Measurements from ENCODE around the gene PAPLN. TPM values are rescaled to one million over a fixed set of nuclear protein-coding genes. Genes with fewer than 3 reads are reported as not detected.

Gene PAPLN
- total RNA-seq, 1 experiment from 2014 or later: 9.6 TPM

GRCh38 chr14:73233564-73233963 lies 3.7 kb upstream of the PAPLN start (continued):
- TF ChIP-seq SRF (IDR thresholded peaks at IDR 0.05; ENCODE audit: low read depth) (no peak), ZNF274 (IDR thresholded peaks at IDR 0.05; ENCODE audit: low read depth, low read length) (no peak)

- H2AFZ ChIP-seq (ENCODE audit: low read depth, low read length, poor library complexity, severe bottlenecking): no peak overlapping the region
- intact Hi-C loops (cut with micrococcal nuclease): no loop called here
- no peaks in the 10 kb centered on the region for H3K9me2 ChIP-seq (ENCODE audit: insufficient read depth)
- RAD21 ChIA-PET (ENCODE audit: low non-redundant PET in 1 of 2, low total read pairs in 2 of 2, uncharacterized antibody in 2 of 2, unreplicated experiment in 2 of 2): no interaction called here
- no peak overlapping the region for H3K4me3 ChIP-seq (replicated peaks in 1 of 2; ENCODE audit: low read depth in 1 of 2, low read length in 2 of 2)
- no peak for ATAC-seq
- H4K20me1 ChIP-seq (ENCODE audit: insufficient read depth): no peaks in the 10 kb centered on the region
- H3K27ac ChIP-seq (ENCODE audit: low read depth, low read length): no peak overlapping the region
- CTCF ChIA-PET: no interaction called here
- no peaks in the 10 kb centered on the region for H3K36me3 ChIP-seq (ENCODE audit: control insufficient read depth in 1 of 2, insufficient read depth in 2 of 2, low read length in 2 of 2)
- H3K27me3 ChIP-seq (ENCODE audit: insufficient read depth, low read length): 0 out of 2 replicates have a peak, but pooled peaks cover 14% of the 10 kb centered on the region
- no peak overlapping the region for H3K9ac ChIP-seq (ENCODE audit: low read length)
- no peaks in the 10 kb centered on the region for H3K79me2 ChIP-seq (ENCODE audit: insufficient read depth, low read length)
- no peak overlapping the region for H3K4me2 ChIP-seq (ENCODE audit: low read length)
- no peak for DNase-seq (ENCODE audit: low read depth, low spot score)
- TF ChIP-seq TCF7L2 (IDR thresholded peaks at IDR 0.05; ENCODE audit: borderline replicate concordance, extremely low read depth, insufficient read depth, insufficient read length) (no peak), POLR2AphosphoS5 (IDR thresholded peaks at IDR 0.05; ENCODE audit: low read depth, low read length) (no peak), ELF1 (IDR thresholded peaks at IDR 0.05; ENCODE audit: borderline replicate concordance, low read depth) (no peak), SP1 (IDR thresholded peaks at IDR 0.05; ENCODE audit: low read depth) (no peak), SIN3A (IDR thresholded peaks at IDR 0.05; ENCODE audit: low read depth) (no peak), YY1 (IDR thresholded peaks at IDR 0.05; ENCODE audit: extremely low read depth, insufficient replicate concordance, low read depth, low read length) (no peak), CBX3 (IDR thresholded peaks at IDR 0.05; ENCODE audit: low read depth) (no peak), REST (IDR thresholded peaks at IDR 0.05; ENCODE audit: low read depth) (no peak), FOSL1 (IDR thresholded peaks at IDR 0.05; ENCODE audit: low read depth) (no peak), RAD21 (IDR thresholded peaks at IDR 0.05; ENCODE audit: low read depth) (no peak), ZFX (IDR thresholded peaks at IDR 0.05) (no peak), EZH2 (IDR thresholded peaks at IDR 0.05) (no peak), EZH2phosphoT487 (IDR thresholded peaks at IDR 0.05; ENCODE audit: borderline replicate concordance) (no peak), ATF3 (IDR thresholded peaks at IDR 0.05) (no peak), SRF (IDR thresholded peaks at IDR 0.05; ENCODE audit: low read depth) (no peak), CEBPB (IDR thresholded peaks at IDR 0.05; ENCODE audit: low read depth) (no peak), MAX (IDR thresholded peaks at IDR 0.05) (no peak), JUND (IDR thresholded peaks at IDR 0.05) (no peak), ZNF274 (IDR thresholded peaks at IDR 0.05; ENCODE audit: low read depth, low read length) (no peak)
- TF ChIP-seq, protein P1, sequence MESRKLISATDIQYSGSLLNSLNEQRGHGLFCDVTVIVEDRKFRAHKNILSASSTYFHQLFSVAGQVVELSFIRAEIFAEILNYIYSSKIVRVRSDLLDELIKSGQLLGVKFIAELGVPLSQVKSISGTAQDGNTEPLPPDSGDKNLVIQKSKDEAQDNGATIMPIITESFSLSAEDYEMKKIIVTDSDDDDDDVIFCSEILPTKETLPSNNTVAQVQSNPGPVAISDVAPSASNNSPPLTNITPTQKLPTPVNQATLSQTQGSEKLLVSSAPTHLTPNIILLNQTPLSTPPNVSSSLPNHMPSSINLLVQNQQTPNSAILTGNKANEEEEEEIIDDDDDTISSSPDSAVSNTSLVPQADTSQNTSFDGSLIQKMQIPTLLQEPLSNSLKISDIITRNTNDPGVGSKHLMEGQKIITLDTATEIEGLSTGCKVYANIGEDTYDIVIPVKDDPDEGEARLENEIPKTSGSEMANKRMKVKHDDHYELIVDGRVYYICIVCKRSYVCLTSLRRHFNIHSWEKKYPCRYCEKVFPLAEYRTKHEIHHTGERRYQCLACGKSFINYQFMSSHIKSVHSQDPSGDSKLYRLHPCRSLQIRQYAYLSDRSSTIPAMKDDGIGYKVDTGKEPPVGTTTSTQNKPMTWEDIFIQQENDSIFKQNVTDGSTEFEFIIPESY (IDR thresholded peaks at IDR 0.05; ENCODE audit: extremely low read depth, insufficient replicate concordance, low read length): no peak
- peaks cover 7 to 17% of the 10 kb centered on the region in 2 experiments for H3K4me1 ChIP-seq (ENCODE audit: control insufficient read depth in 1 of 2, insufficient read depth in 2 of 2, low read length in 2 of 2)
- no peaks in the 10 kb centered on the region for H3K9me3 ChIP-seq (ENCODE audit: control insufficient read depth in 1 of 2, insufficient read depth in 1 of 2, low read depth in 1 of 2, low read length in 2 of 2)
- POLR2A ChIA-PET: no interaction called here
- no TSS peak for BruUV-seq (replicated peaks)
Observed at GRCh38 chr14:73234029-73234428, 3.3 kb upstream of the PAPLN start.
